Kidney epithelial cell (primary cell): ENCODE measurements around the gene MB. TPM values are rescaled to one million over a fixed set of nuclear protein-coding genes. Genes with fewer than 3 reads are reported as not detected.

Experiments
- DNase-seq: peaks from one replicate; pipeline ENCODE4 v3.0.0-alpha.2; 2010; ENCODE audit warnings: low read depth
- H3K27me3 ChIP-seq: 2 replicates; pipeline ENCODE4 v1.6.0; 2011; ENCODE audit warnings: low read length; ENCODE audit not compliant: control insufficient read depth, insufficient read depth
- H3K36me3 ChIP-seq: 2 replicates; pipeline ENCODE4 v1.5.1; 2011; ENCODE audit warnings: low read length; ENCODE audit not compliant: control insufficient read depth, insufficient read depth
- H3K4me3 ChIP-seq: 2 replicates; pipeline ENCODE4 v1.5.1; 2011; ENCODE audit warnings: low read depth, mild to moderate bottlenecking, control low read depth, low read length
- total RNA-seq: library from RNA; depleted of rRNA; stranded (reverse); fragments of >200 nt; gene quantifications from 2 replicates; pipeline ENCODE4 v1.2.3, GENCODE V29; 2015
- TF ChIP-seq, protein P1 (sequence below): IDR thresholded peaks from 2 replicates; pipeline ENCODE4 v1.5.1; 2011; ENCODE audit warnings: mild to moderate bottlenecking, moderate library complexity, low read length, control low read depth, inconsistent platforms; ENCODE audit not compliant: insufficient read depth, poor library complexity, severe bottlenecking

The MB gene
- total RNA-seq, 1 donor from 2014 or later, result not detected

DNA sequence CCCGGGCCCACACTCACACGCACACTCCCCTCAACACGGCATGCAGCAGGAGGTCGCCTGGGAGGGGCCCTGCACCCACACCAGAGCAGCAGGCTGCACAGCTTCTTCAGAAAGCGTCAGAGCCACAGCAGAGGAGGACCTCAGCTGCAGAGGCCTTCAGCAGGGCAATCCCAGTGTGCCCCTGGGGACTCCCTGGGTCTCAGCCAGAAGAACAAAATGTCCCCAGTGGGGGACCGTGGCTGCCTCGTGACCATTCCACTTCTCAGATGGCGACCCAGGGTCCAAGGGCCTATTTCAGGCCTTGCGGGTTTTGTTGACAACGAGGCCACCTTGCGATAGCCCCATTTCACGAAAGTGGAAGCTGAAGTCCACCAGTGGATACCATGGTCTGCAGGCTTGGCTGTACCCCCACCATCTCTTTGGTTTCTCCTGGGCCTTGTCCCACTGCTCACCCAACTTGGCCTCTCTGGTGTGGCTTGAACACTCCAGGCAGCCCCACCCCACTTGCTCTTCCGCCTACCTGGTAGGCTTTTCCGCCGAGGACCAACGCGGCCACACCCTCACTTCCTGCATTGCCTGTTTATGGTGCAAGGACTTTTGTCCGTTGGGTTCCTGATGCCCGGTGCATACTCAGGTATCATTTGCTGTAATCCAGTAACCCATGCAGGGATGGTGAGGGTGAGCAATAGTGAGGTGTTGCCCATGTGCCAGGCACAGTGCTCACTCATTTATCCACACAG lies 38.1 kb downstream of the MB start:
- Histone ChIP-seq H3K36me3 (no peaks in the 10 kb centered on the region), H3K27me3 (no peaks in the 10 kb centered on the region), H3K4me3 (no peak overlapping the region)
- no peak for DNase-seq
- TF ChIP-seq, protein P1, sequence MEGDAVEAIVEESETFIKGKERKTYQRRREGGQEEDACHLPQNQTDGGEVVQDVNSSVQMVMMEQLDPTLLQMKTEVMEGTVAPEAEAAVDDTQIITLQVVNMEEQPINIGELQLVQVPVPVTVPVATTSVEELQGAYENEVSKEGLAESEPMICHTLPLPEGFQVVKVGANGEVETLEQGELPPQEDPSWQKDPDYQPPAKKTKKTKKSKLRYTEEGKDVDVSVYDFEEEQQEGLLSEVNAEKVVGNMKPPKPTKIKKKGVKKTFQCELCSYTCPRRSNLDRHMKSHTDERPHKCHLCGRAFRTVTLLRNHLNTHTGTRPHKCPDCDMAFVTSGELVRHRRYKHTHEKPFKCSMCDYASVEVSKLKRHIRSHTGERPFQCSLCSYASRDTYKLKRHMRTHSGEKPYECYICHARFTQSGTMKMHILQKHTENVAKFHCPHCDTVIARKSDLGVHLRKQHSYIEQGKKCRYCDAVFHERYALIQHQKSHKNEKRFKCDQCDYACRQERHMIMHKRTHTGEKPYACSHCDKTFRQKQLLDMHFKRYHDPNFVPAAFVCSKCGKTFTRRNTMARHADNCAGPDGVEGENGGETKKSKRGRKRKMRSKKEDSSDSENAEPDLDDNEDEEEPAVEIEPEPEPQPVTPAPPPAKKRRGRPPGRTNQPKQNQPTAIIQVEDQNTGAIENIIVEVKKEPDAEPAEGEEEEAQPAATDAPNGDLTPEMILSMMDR, result no peak

DNA sequence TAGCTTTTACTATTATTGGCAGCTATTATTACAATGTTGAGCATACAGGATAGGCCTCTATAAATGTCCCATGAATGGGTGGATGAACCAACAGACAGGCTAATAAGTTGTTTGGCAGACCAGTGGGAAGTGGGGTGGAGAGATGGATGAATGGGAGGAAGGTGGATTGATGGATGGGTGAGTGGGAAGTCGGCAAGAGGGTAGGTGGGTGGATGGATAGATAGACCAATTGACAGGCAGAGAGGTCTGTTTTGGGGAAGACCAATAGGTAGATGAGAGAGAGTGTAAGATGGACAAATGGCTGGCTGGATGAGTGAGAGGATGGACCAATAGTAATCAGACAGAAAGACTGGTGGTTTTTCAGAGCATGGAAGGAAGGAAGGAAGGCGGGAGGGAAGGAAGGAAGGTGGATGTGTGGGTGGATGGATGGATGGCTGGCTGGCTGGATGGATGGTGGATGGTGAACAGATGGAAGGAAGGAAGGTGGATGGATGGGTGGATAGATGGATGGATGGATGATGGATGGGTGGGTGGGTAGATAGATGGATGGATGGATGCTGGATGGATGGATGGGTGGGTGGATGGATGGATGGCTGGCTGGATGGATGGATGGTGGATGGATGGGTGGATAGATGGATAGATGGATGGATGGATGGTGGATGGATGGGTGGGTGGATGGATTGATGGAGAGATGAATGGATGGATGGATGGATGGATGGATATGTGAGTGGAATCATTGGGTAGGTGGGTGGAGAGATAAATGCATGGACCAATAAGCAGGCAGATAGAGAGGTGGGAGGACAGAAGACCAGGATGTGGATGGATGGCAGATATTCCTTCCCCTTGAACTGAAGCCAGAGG lies 39.1 kb downstream of the MB start:
- H3K27me3 ChIP-seq, result no peaks in the 10 kb centered on the region
- no peak overlapping the region for H3K4me3 ChIP-seq
- TF ChIP-seq, protein P1, result no peak
- DNase-seq, result no peak
- H3K36me3 ChIP-seq, result no peaks in the 10 kb centered on the region

DNA sequence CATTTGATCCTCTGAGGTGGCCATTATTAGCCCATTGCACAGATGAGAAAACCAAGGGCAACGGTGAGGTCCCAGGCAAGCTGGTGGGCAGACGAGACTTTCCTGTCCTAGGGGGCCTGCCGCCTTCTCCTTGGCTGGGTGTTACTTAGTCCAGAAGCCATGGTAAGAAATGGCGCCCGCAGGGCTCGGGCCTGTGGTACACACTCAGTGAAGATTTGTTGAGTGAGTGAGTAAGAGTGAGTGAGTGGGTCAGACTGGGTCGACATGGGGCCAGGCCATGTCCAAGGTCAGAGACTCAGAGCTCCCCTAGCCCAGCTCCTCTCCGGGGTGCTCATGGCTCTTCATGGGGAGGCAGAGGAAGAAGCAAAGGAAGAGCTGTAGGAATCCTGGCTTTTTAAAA lies 40.5 kb downstream of the MB start:
- no peaks in the 10 kb centered on the region for H3K36me3 ChIP-seq
- no peaks in the 10 kb centered on the region for H3K27me3 ChIP-seq
- TF ChIP-seq, protein P1, result no peak
- H3K4me3 ChIP-seq, result no peak overlapping the region
- DNase-seq, result no peak

DNA sequence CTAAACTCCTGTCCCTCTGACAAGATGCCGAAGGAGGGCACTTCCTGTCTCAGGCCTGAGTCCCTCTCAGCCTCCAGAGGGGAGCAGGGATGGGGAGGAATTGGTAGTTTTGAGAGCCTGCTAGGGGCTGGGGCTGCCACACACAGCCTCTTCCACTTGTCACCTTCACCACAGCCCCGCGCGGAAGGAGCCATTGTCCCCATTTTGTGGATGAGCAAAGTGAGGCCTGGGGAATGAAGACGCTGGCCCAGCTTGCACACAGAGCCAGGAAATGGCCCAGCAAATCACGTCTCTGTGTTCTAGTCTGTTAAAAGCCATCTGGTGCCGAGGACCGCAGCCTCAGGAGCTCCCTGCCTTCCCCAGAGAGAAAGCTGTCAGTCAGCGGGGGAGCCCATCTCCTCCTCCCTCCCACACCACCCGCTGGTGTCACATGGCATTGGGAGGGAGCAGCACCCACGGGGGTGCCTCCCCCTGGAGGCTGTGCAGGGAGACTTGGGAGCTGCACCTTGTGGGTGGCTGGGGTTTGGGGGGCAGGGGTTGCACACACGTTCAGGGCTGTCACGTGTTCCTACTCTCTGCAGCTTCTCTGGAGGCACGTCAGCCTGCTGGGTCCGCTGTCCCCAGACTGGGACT lies 41.9 kb downstream of the MB start:
- TF ChIP-seq, protein P1, result no peak
- DNase-seq, result no peak
- no peaks in the 10 kb centered on the region for H3K27me3 ChIP-seq
- no peaks in the 10 kb centered on the region for H3K36me3 ChIP-seq
- no peak overlapping the region for H3K4me3 ChIP-seq

DNA sequence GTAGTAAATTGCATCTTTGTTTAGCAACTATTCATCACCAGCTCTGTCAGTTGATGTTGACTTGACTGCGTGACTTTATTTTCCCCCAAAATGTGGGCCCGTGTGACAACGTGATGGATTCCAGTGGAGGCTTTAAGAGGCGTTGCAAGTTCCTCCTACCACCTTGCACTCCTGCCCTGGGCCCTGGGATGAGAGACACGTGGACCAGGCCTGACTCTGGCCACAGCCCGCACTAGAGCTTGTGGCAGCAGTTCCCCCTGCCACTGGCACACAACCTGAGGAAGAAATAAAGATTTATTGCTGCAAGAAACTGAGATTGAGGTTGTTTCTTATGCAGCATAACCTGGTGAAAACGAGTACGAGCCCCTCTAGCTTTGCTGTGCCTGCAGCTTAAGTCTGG lies 44.6 kb downstream of the MB start:
- H3K4me3 ChIP-seq, result no peak overlapping the region
- peaks cover 3% of the 10 kb centered on the region for H3K27me3 ChIP-seq
- DNase-seq, result no peak
- no peaks in the 10 kb centered on the region for H3K36me3 ChIP-seq
- TF ChIP-seq, protein P1, result no peak
